ENCODE results near the gene ARHGEF7.

Gene ARHGEF7

GRCh38 chr13:111166882-111167675 lies 52.0 kb downstream of the ARHGEF7 start:
- H3K4me3 ChIP-seq (ENCODE audit: low read depth, low read length) = no peak overlapping the region
- TF ChIP-seq CTCF (IDR thresholded peaks at IDR 0.05; ENCODE audit: control insufficient read depth, extremely low read depth, insufficient read depth) = no peak
- no peak for DNase-seq (ENCODE audit: low read depth)

- no peak for DNase-seq (ENCODE audit: low read depth)
- no peak for TF ChIP-seq CTCF (IDR thresholded peaks at IDR 0.05; ENCODE audit: control insufficient read depth, extremely low read depth, insufficient read depth)
- no peak overlapping the region for H3K4me3 ChIP-seq (ENCODE audit: low read depth, low read length)
These were observed 53.0 kb downstream of the ARHGEF7 start for GRCh38 chr13:111168107-111168506.

- no peak for DNase-seq (ENCODE audit: low read depth)
- no peak for TF ChIP-seq CTCF (IDR thresholded peaks at IDR 0.05; ENCODE audit: control insufficient read depth, extremely low read depth, insufficient read depth)
- no peak overlapping the region for H3K4me3 ChIP-seq (ENCODE audit: low read depth, low read length)
These were observed 56.0 kb downstream of the ARHGEF7 start for GRCh38 chr13:111171112-111171511.

DNA sequence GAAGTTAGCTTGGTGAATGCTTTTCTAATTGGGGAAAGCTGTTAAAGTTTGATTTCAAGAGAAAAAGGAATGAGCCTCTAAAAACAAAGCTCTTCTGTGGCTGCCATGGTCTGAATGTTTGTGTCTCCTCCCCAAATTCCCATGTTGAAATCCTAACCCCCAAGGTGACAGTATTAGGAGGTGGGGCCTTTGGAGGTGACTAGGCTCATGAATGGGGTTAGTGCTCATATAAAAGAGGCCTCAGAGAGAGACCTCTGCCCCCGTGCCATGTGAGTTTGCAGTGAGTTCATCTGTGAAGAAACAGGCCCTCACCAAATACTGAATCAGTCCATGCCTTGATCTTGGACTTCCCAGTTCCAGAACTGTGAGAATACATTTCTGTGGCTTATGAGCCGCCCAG lies 56.5 kb downstream of the ARHGEF7 start:
- no peak for TF ChIP-seq CTCF (IDR thresholded peaks at IDR 0.05; ENCODE audit: control insufficient read depth, extremely low read depth, insufficient read depth)
- no peak overlapping the region for H3K4me3 ChIP-seq (ENCODE audit: low read depth, low read length)
- no peak for DNase-seq (ENCODE audit: low read depth)

- no peak for DNase-seq (ENCODE audit: low read depth)
These were observed 59.4 kb downstream of the ARHGEF7 start for GRCh38 chr13:111174377-111175114.

DNA sequence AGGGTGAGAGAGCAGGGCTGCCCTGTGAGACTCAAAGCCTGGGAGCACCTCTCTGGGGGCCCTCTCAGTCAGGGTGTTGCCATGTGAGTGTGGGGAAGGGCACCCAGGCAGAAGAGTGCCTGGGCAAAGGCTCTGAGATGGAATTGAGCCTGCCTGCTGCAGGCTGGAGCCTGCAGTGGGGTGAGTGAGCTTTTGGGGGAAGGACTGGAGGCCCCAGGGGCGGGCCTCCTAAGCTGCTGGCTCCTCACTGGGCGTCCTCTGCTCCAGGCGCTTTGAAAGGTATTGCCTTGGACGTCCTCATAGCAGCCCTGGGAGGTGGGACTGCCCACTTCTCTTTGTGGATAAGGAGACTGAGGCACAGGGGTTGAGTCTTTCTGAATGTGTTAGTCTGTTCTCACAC lies 60.3 kb downstream of the ARHGEF7 start:
- no peak overlapping the region for H3K4me3 ChIP-seq (ENCODE audit: low read depth, low read length)
- no peak for TF ChIP-seq CTCF (IDR thresholded peaks at IDR 0.05; ENCODE audit: control insufficient read depth, extremely low read depth, insufficient read depth)
- no peak for DNase-seq (ENCODE audit: low read depth)

More at GRCh38 chr13:111174377-111175114, 59.4 kb downstream of the ARHGEF7 start:
- no peak overlapping the region for H3K4me3 ChIP-seq (ENCODE audit: low read depth, low read length)
- TF ChIP-seq CTCF (IDR thresholded peaks at IDR 0.05; ENCODE audit: control insufficient read depth, extremely low read depth, insufficient read depth) = no peak

Data from LNCaP clone FGC (cell line).